WTC11 (cell line): ENCODE results near the gene NUMBL. TPM values are rescaled to one million over a fixed set of nuclear protein-coding genes. Genes with fewer than 3 reads are reported as not detected.

Source experiments
- ATAC-seq: fragments of 200-7000 bp; cut with Tn5 transposase; 2 replicates; pipeline ENCODE4 v1.10.0; 2021; ENCODE audit warnings: mild to moderate bottlenecking, moderate library complexity
- CTCF ChIA-PET: fragments of 300-600 bp; sonication (Branson Sonifier 250); formaldehyde crosslinking; loops from one replicate; lab custom pipeline; 2021; ENCODE audit warnings: antibody characterized with exemption; lab: Charles Lee
- POLR2A ChIA-PET: fragments of 350-600 bp; sonication (Branson Sonifier 250); formaldehyde crosslinking; loops from one replicate; lab custom pipeline; 2021; ENCODE audit warnings: antibody characterized with exemption; lab: Charles Lee
- DNase-seq: peaks from one replicate; pipeline ENCODE4 v3.0.0; 2021; ENCODE audit warnings: low spot score
- H3K27ac Mint-ChIP-seq: 2 replicates; pipeline ENCODE4 v1.8.0; 2021; ENCODE audit warnings: mixed read lengths
- H3K27me3 Mint-ChIP-seq: 2 replicates; pipeline ENCODE4 v1.8.0; 2021; ENCODE audit warnings: low read depth, mild to moderate bottlenecking, moderate library complexity, mixed read lengths
- H3K36me3 Mint-ChIP-seq: 2 replicates; pipeline ENCODE4 v1.8.0; 2021; ENCODE audit warnings: mixed read lengths
- H3K4me1 Mint-ChIP-seq: 2 replicates; pipeline ENCODE4 v1.8.0; 2022; ENCODE audit warnings: mixed read lengths
- H3K4me3 Mint-ChIP-seq: 2 replicates; pipeline ENCODE4 v1.8.0; 2021; ENCODE audit warnings: mild to moderate bottlenecking, moderate library complexity, mixed read lengths
- H3K9me3 Mint-ChIP-seq: 2 replicates; pipeline ENCODE4 v1.8.0; 2021; ENCODE audit warnings: mixed read lengths
- AFF4 ChIP-seq: sonication (generic); formaldehyde crosslinking; IDR thresholded peaks from 2 replicates; pipeline ENCODE4 v1.8.1; 2023; ENCODE audit warnings: mild to moderate bottlenecking, missing genetic modification reagents, borderline replicate concordance
- ATF1 ChIP-seq: sonication (generic); formaldehyde crosslinking; IDR thresholded peaks from 2 replicates; pipeline ENCODE4 v1.8.1; 2023; ENCODE audit warnings: mild to moderate bottlenecking, moderate library complexity, missing genetic modification reagents
- ATF3 ChIP-seq: sonication (generic); formaldehyde crosslinking; conservative IDR thresholded peaks from 2 replicates; pipeline ENCODE4 v1.8.1; 2022; ENCODE audit warnings: mild to moderate bottlenecking, missing genetic modification reagents
- CREB1 ChIP-seq: sonication (generic); formaldehyde crosslinking; IDR thresholded peaks from 2 replicates; pipeline ENCODE4 v1.8.0; 2023; ENCODE audit warnings: mild to moderate bottlenecking, missing genetic modification reagents
- FOXK1 ChIP-seq: sonication (generic); formaldehyde crosslinking; IDR thresholded peaks from 2 replicates; pipeline ENCODE4 v1.8.0; 2022; ENCODE audit warnings: mild to moderate bottlenecking, moderate library complexity, missing genetic modification reagents
- FOXP4 ChIP-seq: sonication (generic); formaldehyde crosslinking; IDR thresholded peaks from 2 replicates; pipeline ENCODE4 v1.8.0; 2022; ENCODE audit warnings: mild to moderate bottlenecking, missing genetic modification reagents
- GABPB1 ChIP-seq: sonication (generic); formaldehyde crosslinking; IDR thresholded peaks from 2 replicates; pipeline ENCODE4 v1.8.1; 2023; ENCODE audit warnings: mild to moderate bottlenecking, missing genetic modification reagents
- GTF2I ChIP-seq: fragments of 250-450 bp; sonication (Bioruptor Pico); conservative IDR thresholded peaks from 2 replicates; pipeline ENCODE4 v1.4.0; 2021; ENCODE audit warnings: mild to moderate bottlenecking
- KAT7 ChIP-seq: sonication (generic); formaldehyde crosslinking; IDR thresholded peaks from 2 replicates; pipeline ENCODE4 v1.8.1; 2023; ENCODE audit warnings: missing genetic modification reagents, mild to moderate bottlenecking, borderline replicate concordance
- NR3C1 ChIP-seq: sonication (generic); formaldehyde crosslinking; conservative IDR thresholded peaks from 2 replicates; pipeline ENCODE4 v1.8.1; 2023; ENCODE audit warnings: low read depth, mild to moderate bottlenecking, missing genetic modification reagents
- OVOL2 ChIP-seq: fragments of 250-450 bp; sonication (Bioruptor Pico); IDR thresholded peaks from 2 replicates; pipeline ENCODE4 v1.9.0; 2021; ENCODE audit warnings: mild to moderate bottlenecking, borderline replicate concordance
- TEAD1 ChIP-seq: sonication (generic); formaldehyde crosslinking; IDR thresholded peaks from 2 replicates; pipeline ENCODE4 v1.8.0; 2022; ENCODE audit warnings: mild to moderate bottlenecking, missing genetic modification reagents
- ZNF121 ChIP-seq: sonication (generic); formaldehyde crosslinking; IDR thresholded peaks from 2 replicates; pipeline ENCODE4 v1.8.0; 2023; ENCODE audit warnings: missing genetic modification reagents
- ZNF263 ChIP-seq: sonication (generic); formaldehyde crosslinking; IDR thresholded peaks from 2 replicates; pipeline ENCODE4 v1.8.1; 2022; ENCODE audit warnings: low read depth, mild to moderate bottlenecking, moderate library complexity, missing genetic modification reagents
- ZNF317 ChIP-seq: sonication (generic); formaldehyde crosslinking; IDR thresholded peaks from 2 replicates; pipeline ENCODE4 v1.8.1; 2023; ENCODE audit warnings: low read depth, mild to moderate bottlenecking, moderate library complexity, missing genetic modification reagents, borderline replicate concordance
- total RNA-seq: library from RNA; stranded (reverse); gene quantifications from 3 replicates; pipeline ENCODE4 v1.2.3, GENCODE V29; 2021
- TF ChIP-seq, protein P1 (sequence below): sonication (generic); formaldehyde crosslinking; IDR thresholded peaks from 2 replicates; pipeline ENCODE4 v1.8.1; 2023; ENCODE audit warnings: mild to moderate bottlenecking, missing genetic modification reagents, moderate library complexity
- TF ChIP-seq, protein P2 (sequence below): sonication (generic); formaldehyde crosslinking; IDR thresholded peaks from 2 replicates; pipeline ENCODE4 v1.8.0; 2022; ENCODE audit warnings: missing genetic modification reagents

The NUMBL gene
- total RNA-seq, 1 experiment from 2014 or later, result 30.3 TPM

GRCh38 chr19:40642051-40642706 is 48.3 kb downstream of the NUMBL start:
- H3K27me3 Mint-ChIP-seq, result peaks cover 3% of the 10 kb centered on the region
- no peaks in the 10 kb centered on the region for H3K36me3 Mint-ChIP-seq
- CTCF ChIA-PET, result interaction anchor here (5.4 kb wide), 1 partner anchor 7 kb away, joined by 65 read pairs; no protein-coding TSS in a partner anchor
- POLR2A ChIA-PET, result no interaction called here
- H3K4me3 Mint-ChIP-seq, result no peak overlapping the region
- DNase-seq, result no peak
- H3K9me3 Mint-ChIP-seq, result no peaks in the 10 kb centered on the region
- no peak for ATAC-seq
- no peak overlapping the region for H3K27ac Mint-ChIP-seq
- H3K4me1 Mint-ChIP-seq, result peaks cover 10% of the 10 kb centered on the region
- no peak for TF ChIP-seq KAT7 (CRISPR knock-in tag)
- TF ChIP-seq ZNF121 (CRISPR knock-in tag), result peak; percentile 31; the same call in 1 of the 2 replicates
- TF ChIP-seq GTF2I (CRISPR knock-in tag), result no peak
- TF ChIP-seq TEAD1 (CRISPR knock-in tag), result no peak

- no peaks in the 10 kb centered on the region for H3K9me3 Mint-ChIP-seq
- ChIA-PET POLR2A (no interaction called here), CTCF (interaction anchor here (1.0 kb wide), 1 partner anchor 38 kb away, joined by 3 read pairs; no protein-coding TSS in a partner anchor)
- peaks cover 10% of the 10 kb centered on the region for H3K4me1 Mint-ChIP-seq
- DNase-seq (no peak), ATAC-seq (no peak)
- H3K4me3 Mint-ChIP-seq, result no peak overlapping the region
- H3K27ac Mint-ChIP-seq, result 0 out of 2 replicates have a peak overlapping the region, but pooled peaks have one; percentile 13
- no peaks in the 10 kb centered on the region for H3K36me3 Mint-ChIP-seq
- TF ChIP-seq FOXK1 (CRISPR knock-in tag) (no peak), AFF4 (CRISPR knock-in tag) (no peak), ATF1 (CRISPR knock-in tag) (no peak), OVOL2 (CRISPR knock-in tag) (no peak), GABPB1 (CRISPR knock-in tag) (no peak), TEAD1 (CRISPR knock-in tag) (no peak), ATF3 (CRISPR knock-in tag) (no peak)
- H3K27me3 Mint-ChIP-seq, result peaks cover 10% of the 10 kb centered on the region
Measured at GRCh38 chr19:40641281-40641680, 49.2 kb downstream of the NUMBL start.

- DNase-seq (no peak), ATAC-seq (no peak; the same call in 1 of the 2 replicates)
- Mint-ChIP-seq H3K27ac (no peak overlapping the region), H3K36me3 (no peaks in the 10 kb centered on the region), H3K27me3 (peaks cover 15% of the 10 kb centered on the region), H3K4me3 (no peak overlapping the region), H3K9me3 (no peaks in the 10 kb centered on the region), H3K4me1 (peaks cover 10% of the 10 kb centered on the region)
- POLR2A ChIA-PET, result interaction anchor here (0.6 kb wide), 1 partner anchor 467 kb away, joined by 4 read pairs; no protein-coding TSS in a partner anchor
- TF ChIP-seq, protein P1, sequence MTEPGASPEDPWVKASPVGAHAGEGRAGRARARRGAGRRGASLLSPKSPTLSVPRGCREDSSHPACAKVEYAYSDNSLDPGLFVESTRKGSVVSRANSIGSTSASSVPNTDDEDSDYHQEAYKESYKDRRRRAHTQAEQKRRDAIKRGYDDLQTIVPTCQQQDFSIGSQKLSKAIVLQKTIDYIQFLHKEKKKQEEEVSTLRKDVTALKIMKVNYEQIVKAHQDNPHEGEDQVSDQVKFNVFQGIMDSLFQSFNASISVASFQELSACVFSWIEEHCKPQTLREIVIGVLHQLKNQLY (CRISPR knock-in tag), result no peak
- CTCF ChIA-PET, result interaction anchor here (1.0 kb wide), 2 partner anchors 27 to 37 kb away, joined by 3 read pairs; no protein-coding TSS in a partner anchor
Measured at GRCh38 chr19:40640744-40641143, 49.7 kb downstream of the NUMBL start.

DNA sequence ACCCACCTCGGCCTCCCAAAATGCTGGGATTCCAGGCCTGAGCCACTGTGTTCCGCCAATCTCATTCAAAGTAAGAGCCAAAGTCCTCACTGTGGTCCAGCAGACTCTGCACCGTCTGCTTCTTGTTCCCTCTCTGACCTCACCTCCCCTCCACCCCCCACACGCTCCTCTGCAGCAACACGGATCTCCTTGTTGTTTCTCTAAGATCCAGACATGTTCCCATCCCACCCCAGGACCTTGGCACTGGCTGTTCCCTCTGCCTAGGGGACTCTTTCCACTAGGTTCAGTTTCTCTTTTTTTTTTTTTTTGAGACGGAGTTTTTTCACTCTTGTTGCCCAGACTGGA is 50.8 kb downstream of the NUMBL start:
- Mint-ChIP-seq H3K27me3 (peaks cover 27% of the 10 kb centered on the region), H3K36me3 (no peaks in the 10 kb centered on the region), H3K4me3 (no peak overlapping the region), H3K9me3 (no peaks in the 10 kb centered on the region), H3K27ac (no peak overlapping the region), H3K4me1 (peaks cover 10% of the 10 kb centered on the region)
- POLR2A ChIA-PET, result no interaction called here
- CTCF ChIA-PET, result interaction anchor here (1.0 to 1.1 kb wide), 2 partner anchors 24 to 26 kb away, joined by 3 to 4 read pairs; no protein-coding TSS in a partner anchor
- DNase-seq, result no peak
- no peak for ATAC-seq
- TF ChIP-seq NR3C1 (CRISPR knock-in tag) (no peak), ZNF317 (CRISPR knock-in tag) (no peak), ZNF263 (no peak), FOXP4 (CRISPR knock-in tag) (no peak), KAT7 (CRISPR knock-in tag) (no peak), CREB1 (CRISPR knock-in tag) (no peak)
- TF ChIP-seq, protein P2, sequence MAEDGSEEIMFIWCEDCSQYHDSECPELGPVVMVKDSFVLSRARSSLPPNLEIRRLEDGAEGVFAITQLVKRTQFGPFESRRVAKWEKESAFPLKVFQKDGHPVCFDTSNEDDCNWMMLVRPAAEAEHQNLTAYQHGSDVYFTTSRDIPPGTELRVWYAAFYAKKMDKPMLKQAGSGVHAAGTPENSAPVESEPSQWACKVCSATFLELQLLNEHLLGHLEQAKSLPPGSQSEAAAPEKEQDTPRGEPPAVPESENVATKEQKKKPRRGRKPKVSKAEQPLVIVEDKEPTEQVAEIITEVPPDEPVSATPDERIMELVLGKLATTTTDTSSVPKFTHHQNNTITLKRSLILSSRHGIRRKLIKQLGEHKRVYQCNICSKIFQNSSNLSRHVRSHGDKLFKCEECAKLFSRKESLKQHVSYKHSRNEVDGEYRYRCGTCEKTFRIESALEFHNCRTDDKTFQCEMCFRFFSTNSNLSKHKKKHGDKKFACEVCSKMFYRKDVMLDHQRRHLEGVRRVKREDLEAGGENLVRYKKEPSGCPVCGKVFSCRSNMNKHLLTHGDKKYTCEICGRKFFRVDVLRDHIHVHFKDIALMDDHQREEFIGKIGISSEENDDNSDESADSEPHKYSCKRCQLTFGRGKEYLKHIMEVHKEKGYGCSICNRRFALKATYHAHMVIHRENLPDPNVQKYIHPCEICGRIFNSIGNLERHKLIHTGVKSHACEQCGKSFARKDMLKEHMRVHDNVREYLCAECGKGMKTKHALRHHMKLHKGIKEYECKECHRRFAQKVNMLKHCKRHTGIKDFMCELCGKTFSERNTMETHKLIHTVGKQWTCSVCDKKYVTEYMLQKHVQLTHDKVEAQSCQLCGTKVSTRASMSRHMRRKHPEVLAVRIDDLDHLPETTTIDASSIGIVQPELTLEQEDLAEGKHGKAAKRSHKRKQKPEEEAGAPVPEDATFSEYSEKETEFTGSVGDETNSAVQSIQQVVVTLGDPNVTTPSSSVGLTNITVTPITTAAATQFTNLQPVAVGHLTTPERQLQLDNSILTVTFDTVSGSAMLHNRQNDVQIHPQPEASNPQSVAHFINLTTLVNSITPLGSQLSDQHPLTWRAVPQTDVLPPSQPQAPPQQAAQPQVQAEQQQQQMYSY (CRISPR knock-in tag), result no peak
